Endothelial cell of umbilical vein (primary cell): Measurements from ENCODE around the gene CPHXL. TPM values are rescaled to one million over a fixed set of nuclear protein-coding genes. Genes with fewer than 3 reads are reported as not detected.

Experiments
- BruUV-seq: library from RNA; stranded (reverse); fragments of 400-500 nt; replicated peaks from 2 replicates; lab custom pipeline; 2021; lab: Mats Ljungman, UMichigan
- CTCF ChIA-PET: fragments of 300-600, 350-600 bp; sonication (Branson Sonifier 250); formaldehyde crosslinking; loops from one replicate; lab custom pipeline; 2021; ENCODE audit warnings: antibody characterized with exemption, inconsistent platforms; lab: Charles Lee
- POLR2A ChIA-PET: fragments of 300-600, 350-600 bp; sonication (Branson Sonifier 250); formaldehyde crosslinking; loops from one replicate; lab custom pipeline; 2021; ENCODE audit warnings: antibody characterized with exemption, inconsistent platforms; lab: Charles Lee
- DNase-seq: peaks from one replicate; pipeline ENCODE4 v3.0.0-alpha.2; 2011; ENCODE audit warnings: low read depth, low spot score
- FAIRE-seq: peaks from 2 replicates; lab custom pipeline; 2011; peaks lifted over from hg19 to GRCh38; lab: Jason Lieb, UNC
- H2AFZ ChIP-seq: 2 replicates; pipeline ENCODE4 v1.6.0; 2012; ENCODE audit warnings: low read depth, low read length, control low read depth, inconsistent platforms
- H3K27ac ChIP-seq: 2 replicates; pipeline ENCODE4 v1.5.1; 2011; ENCODE audit warnings: low read depth, mild to moderate bottlenecking, control low read depth, low read length, moderate library complexity; ENCODE audit not compliant: insufficient read depth
- H3K27me3 ChIP-seq, 2 experiments: 2 replicates each; pipeline versions ENCODE4 v1.6.0 to v1.6.1; 2011; ENCODE audit warnings: low read length in 2 of 2, mixed read lengths in 1 of 2; ENCODE audit not compliant: control insufficient read depth in 2 of 2, insufficient read depth in 2 of 2
- H3K36me3 ChIP-seq, 2 experiments: 2 replicates in 1 of 2; 3 replicates in 1 of 2; pipeline ENCODE4 v1.5.1; 2011; ENCODE audit warnings: low read length in 2 of 2, mild to moderate bottlenecking in 1 of 2, moderate library complexity in 1 of 2; ENCODE audit not compliant: control insufficient read depth in 2 of 2, insufficient read depth in 2 of 2; ENCODE audit errors: extremely low read depth in 1 of 2
- H3K4me1 ChIP-seq: 3 replicates; pipeline ENCODE4 v1.5.1; 2011; ENCODE audit warnings: mild to moderate bottlenecking, low read length; ENCODE audit not compliant: control insufficient read depth, insufficient read depth; ENCODE audit errors: extremely low read depth
- H3K4me2 ChIP-seq: 2 replicates; pipeline ENCODE4 v1.6.1; 2011; ENCODE audit warnings: low read length, control low read depth, mixed read lengths; ENCODE audit not compliant: insufficient read depth
- H3K4me3 ChIP-seq, 3 experiments: fragments of 200-600 bp in 1 of 3; sonication (generic), shearing (Covaris generic) in 1 of 3; replicated peaks in 1 of 3; 2 replicates each; pipeline ENCODE4 v1.5.1; 2011 to 2016; ENCODE audit warnings: control low read depth in 3 of 3, low read length in 3 of 3, mild to moderate bottlenecking in 2 of 3, inconsistent platforms in 1 of 3, low read depth in 1 of 3, moderate library complexity in 1 of 3; ENCODE audit not compliant: insufficient read depth in 1 of 3
- H3K79me2 ChIP-seq: 2 replicates; pipeline ENCODE4 v1.6.0; 2012; ENCODE audit warnings: low read length, inconsistent platforms; ENCODE audit not compliant: control insufficient read depth, insufficient read depth
- H3K9ac ChIP-seq: replicated peaks from 2 replicates; pipeline ENCODE3; 2011; ENCODE audit warnings: low read length, control low read depth; ENCODE audit not compliant: insufficient read depth; ENCODE audit errors: extremely low read depth
- H3K9me1 ChIP-seq: replicated peaks from 3 replicates; pipeline ENCODE4 v1.6.0; 2011; ENCODE audit warnings: mild to moderate bottlenecking, low read length; ENCODE audit not compliant: control insufficient read depth, insufficient read depth; ENCODE audit errors: extremely low read depth
- H3K9me3 ChIP-seq: replicated peaks from 2 replicates; pipeline ENCODE4 v1.5.1; 2012; ENCODE audit warnings: low read length, inconsistent platforms; ENCODE audit not compliant: control insufficient read depth, insufficient read depth
- H4K20me1 ChIP-seq: replicated peaks from 2 replicates; pipeline ENCODE3; 2011; ENCODE audit warnings: mild to moderate bottlenecking, low read length; ENCODE audit not compliant: control insufficient read depth, insufficient read depth; ENCODE audit errors: extremely low read depth
- CTCF ChIP-seq, 2 donors: IDR thresholded peaks; 1 replicate in 1 of 2; 2 replicates in 1 of 2; pipeline ENCODE4 v1.5.1; 2011; ENCODE audit warnings: low read length in 2 of 2, mild to moderate bottlenecking in 2 of 2, moderate library complexity in 2 of 2, control low read depth in 1 of 2, inconsistent platforms in 1 of 2, low read depth in 1 of 2; ENCODE audit not compliant: insufficient read depth in 1 of 2; ENCODE audit errors: extremely low read depth in 1 of 2
- EZH2 ChIP-seq: IDR thresholded peaks from 2 replicates; pipeline ENCODE4 v1.6.1; 2012; ENCODE audit warnings: borderline replicate concordance, low read depth, mild to moderate bottlenecking, moderate library complexity, low read length, inconsistent platforms; ENCODE audit not compliant: severe bottlenecking
- GATA2 ChIP-seq: IDR thresholded peaks from 2 replicates; pipeline ENCODE4 v1.7.0; 2011; ENCODE audit warnings: low read depth, mild to moderate bottlenecking, moderate library complexity, mixed read lengths, low read length; ENCODE audit not compliant: insufficient read length, insufficient read depth
- MYC ChIP-seq: IDR thresholded peaks from one replicate; pipeline ENCODE4 v1.6.1; 2011; ENCODE audit warnings: mild to moderate bottlenecking, low read depth, low read length
- dilution Hi-C: fragments of 300-500 bp; cut with MboI; formaldehyde crosslinking; loops from one replicate; pipeline ENCODE4 v1.15.0; 2019; ENCODE audit warnings: low sequenced_read_pairs; ENCODE audit not compliant: extremely low pct_ligation_motif_present
- intact Hi-C: fragments of 100-400 bp; cut with micrococcal nuclease; formaldehyde crosslinking; loops from one replicate; pipeline ENCODE4 v1.10.0; 2022
- polyA plus RNA-seq, 4 experiments: library from polyadenylated mRNA; depleted of rRNA in 3 of 4; stranded (reverse) in 3 of 4; unstranded in 1 of 4; fragments of >200 nt; gene quantifications; 2 replicates each; pipeline versions ENCODE4 v1.2.1 to v1.2.3, GENCODE V29; 2011 to 2012; ENCODE audit warnings: missing spikeins in 1 of 4
- total RNA-seq: library from RNA; stranded (reverse); gene quantifications from 2 replicates; pipeline ENCODE4 v1.2.3, GENCODE V29; 2021
- TF ChIP-seq, protein P1 (sequence below): IDR thresholded peaks from 2 replicates; pipeline ENCODE4 v1.6.1; 2011; ENCODE audit not compliant: insufficient read depth, insufficient read length

CPHXL gene
- total and polyA plus RNA-seq, 2 donors (not counting 3 experiments of a cell fraction or from before 2014, with no cell fraction given), result not detected

DNA sequence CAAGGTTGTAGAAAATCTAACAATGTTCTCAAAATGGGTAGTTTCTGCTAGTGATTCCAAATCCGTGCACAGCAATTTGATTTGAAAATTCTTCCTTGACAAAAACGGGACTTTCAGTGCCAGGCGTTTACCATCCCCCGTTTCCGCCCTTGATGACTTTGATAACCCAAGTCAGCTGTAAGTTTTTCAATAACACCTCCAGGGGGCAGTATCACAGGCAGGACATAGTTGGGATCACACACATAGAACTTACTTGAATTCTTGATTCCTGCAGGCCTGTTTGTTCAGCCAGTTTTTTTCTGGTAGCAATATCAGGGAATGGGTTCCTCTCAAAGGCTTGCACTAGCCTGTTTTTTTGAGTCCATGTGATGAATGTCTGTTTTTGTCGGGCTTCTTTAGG is 30.6 kb downstream of the CPHXL start:
- no peak overlapping the region for H3K4me2 ChIP-seq
- no peak overlapping the region for H2AFZ ChIP-seq
- FAIRE-seq (no peak), DNase-seq (no peak)
- no peaks in the 10 kb centered on the region for H3K9me3 ChIP-seq
- no TSS peak for BruUV-seq
- no peaks in the 10 kb centered on the region for H3K79me2 ChIP-seq
- H3K9ac ChIP-seq, result no peak overlapping the region
- H3K4me1 ChIP-seq, result no peaks in the 10 kb centered on the region
- dilution Hi-C loops, result no loop called here
- intact Hi-C loops, result no loop called here
- H3K27me3 ChIP-seq, result no peaks in the 10 kb centered on the region
- H4K20me1 ChIP-seq, result no peaks in the 10 kb centered on the region
- no peaks in the 10 kb centered on the region for H3K36me3 ChIP-seq
- ChIA-PET CTCF (no interaction called here), POLR2A (no interaction called here)
- H3K4me3 ChIP-seq, result no peak overlapping the region
- no peaks in the 10 kb centered on the region for H3K9me1 ChIP-seq
- H3K27ac ChIP-seq, result no peak overlapping the region
- TF ChIP-seq GATA2, result peak; percentile 18
- TF ChIP-seq MYC, result no peak

GRCh38 chr16:75687361-75687760 is 38.9 kb downstream of the CPHXL start:
- DNase-seq (no peak), FAIRE-seq (no peak)
- Histone ChIP-seq H3K9ac (no peak overlapping the region), H4K20me1 (no peaks in the 10 kb centered on the region), H3K36me3 (no peaks in the 10 kb centered on the region), H3K27me3 (peaks cover 0 to 1% of the 10 kb centered on the region in 2 experiments), H3K27ac (no peak overlapping the region), H3K4me3 (no peak overlapping the region), H3K79me2 (no peaks in the 10 kb centered on the region), H3K4me1 (no peaks in the 10 kb centered on the region), H3K9me3 (no peaks in the 10 kb centered on the region), H2AFZ (no peak overlapping the region), H3K9me1 (no peaks in the 10 kb centered on the region), H3K4me2 (no peak overlapping the region)
- BruUV-seq, result no TSS peak
- dilution Hi-C loops, result no loop called here
- intact Hi-C loops, result no loop called here
- no peak for TF ChIP-seq EZH2
- no peak for TF ChIP-seq CTCF (IDR thresholded peaks at IDR 0.05; ENCODE audit: extremely low read depth in 1 of 2, insufficient read depth in 1 of 2, low read depth in 1 of 2, low read length in 2 of 2)
- no peak for TF ChIP-seq GATA2
- TF ChIP-seq, protein P1, sequence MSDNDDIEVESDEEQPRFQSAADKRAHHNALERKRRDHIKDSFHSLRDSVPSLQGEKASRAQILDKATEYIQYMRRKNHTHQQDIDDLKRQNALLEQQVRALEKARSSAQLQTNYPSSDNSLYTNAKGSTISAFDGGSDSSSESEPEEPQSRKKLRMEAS, result no peak
- POLR2A ChIA-PET, result no interaction called here
- CTCF ChIA-PET, result no interaction called here
